Astrocyte of the spinal cord (primary cell): ENCODE measurements around the gene DLG5.

Source experiments
- DNase-seq: peaks from one replicate; pipeline ENCODE4 v3.0.0; 2011; ENCODE audit warnings: low read depth, low spot score
- H3K4me3 ChIP-seq: 2 replicates; pipeline ENCODE4 v1.5.1; 2011; ENCODE audit warnings: low read depth, mild to moderate bottlenecking, low read length, moderate library complexity
- in situ Hi-C: cut with HindIII; loops from 2 replicates; pipeline ENCODE4 v1.10.0; 2017; ENCODE audit warnings: low sequenced_read_pairs
- TF ChIP-seq, protein P1 (sequence below): IDR thresholded peaks from 2 replicates; pipeline ENCODE4 v1.5.1; 2012; ENCODE audit warnings: low read depth, mild to moderate bottlenecking, low read length, inconsistent platforms

DLG5 gene

DNA sequence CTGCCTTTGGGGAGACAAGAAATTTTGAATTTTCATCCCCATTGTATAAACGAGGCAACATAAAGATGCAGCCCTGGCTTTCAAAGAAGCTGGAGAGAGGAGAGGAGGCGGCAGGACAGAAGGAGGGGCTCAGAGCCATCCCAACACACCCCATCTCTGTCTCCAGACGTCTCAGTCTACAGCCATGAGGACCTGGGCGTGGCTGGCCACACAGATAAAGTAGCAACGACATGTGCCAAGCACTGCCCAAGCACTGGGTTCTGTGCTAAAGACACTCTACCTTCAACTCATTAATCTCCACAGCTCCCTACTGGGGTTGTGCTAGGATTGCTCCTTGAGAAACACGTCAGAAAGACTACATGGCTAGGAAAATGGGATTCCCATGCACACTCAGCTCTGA, 65.2 kb downstream of the DLG5 start:
- DNase-seq, result no peak
- in situ Hi-C loops, result no loop called here
- no peak overlapping the region for H3K4me3 ChIP-seq
- TF ChIP-seq, protein P1, sequence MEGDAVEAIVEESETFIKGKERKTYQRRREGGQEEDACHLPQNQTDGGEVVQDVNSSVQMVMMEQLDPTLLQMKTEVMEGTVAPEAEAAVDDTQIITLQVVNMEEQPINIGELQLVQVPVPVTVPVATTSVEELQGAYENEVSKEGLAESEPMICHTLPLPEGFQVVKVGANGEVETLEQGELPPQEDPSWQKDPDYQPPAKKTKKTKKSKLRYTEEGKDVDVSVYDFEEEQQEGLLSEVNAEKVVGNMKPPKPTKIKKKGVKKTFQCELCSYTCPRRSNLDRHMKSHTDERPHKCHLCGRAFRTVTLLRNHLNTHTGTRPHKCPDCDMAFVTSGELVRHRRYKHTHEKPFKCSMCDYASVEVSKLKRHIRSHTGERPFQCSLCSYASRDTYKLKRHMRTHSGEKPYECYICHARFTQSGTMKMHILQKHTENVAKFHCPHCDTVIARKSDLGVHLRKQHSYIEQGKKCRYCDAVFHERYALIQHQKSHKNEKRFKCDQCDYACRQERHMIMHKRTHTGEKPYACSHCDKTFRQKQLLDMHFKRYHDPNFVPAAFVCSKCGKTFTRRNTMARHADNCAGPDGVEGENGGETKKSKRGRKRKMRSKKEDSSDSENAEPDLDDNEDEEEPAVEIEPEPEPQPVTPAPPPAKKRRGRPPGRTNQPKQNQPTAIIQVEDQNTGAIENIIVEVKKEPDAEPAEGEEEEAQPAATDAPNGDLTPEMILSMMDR, result no peak

DNA sequence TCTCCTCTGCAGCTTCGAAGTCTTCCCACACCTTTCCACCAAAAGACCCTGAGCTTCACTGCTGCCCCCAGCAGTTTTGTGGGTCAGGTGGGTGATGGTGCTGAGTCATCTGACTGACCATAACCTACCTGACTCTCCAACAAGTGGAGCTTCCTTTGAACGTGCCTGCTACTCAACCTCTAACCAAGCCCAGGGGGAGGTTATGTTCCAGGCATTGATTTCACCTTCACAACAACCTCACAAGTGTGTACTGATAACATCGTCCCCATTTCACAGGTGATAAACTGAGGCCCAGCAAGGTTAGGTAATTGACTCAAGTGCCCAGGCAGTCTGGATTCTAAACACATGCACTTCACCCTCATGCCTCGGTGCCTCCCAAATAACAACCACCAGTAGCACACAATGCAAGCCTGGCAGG, 66.7 kb downstream of the DLG5 start:
- DNase-seq, result no peak
- in situ Hi-C loops, result no loop called here
- no peak overlapping the region for H3K4me3 ChIP-seq
- TF ChIP-seq, protein P1, result no peak

- DNase-seq, result no peak
- in situ Hi-C loops, result no loop called here
- TF ChIP-seq, protein P1, result no peak
- no peak overlapping the region for H3K4me3 ChIP-seq
These were observed 67.2 kb downstream of the DLG5 start for GRCh38 chr10:77859200-77859864.

- DNase-seq, result no peak
- in situ Hi-C loops, result no loop called here
These were observed 69.3 kb downstream of the DLG5 start for GRCh38 chr10:77857272-77857671.

DNA sequence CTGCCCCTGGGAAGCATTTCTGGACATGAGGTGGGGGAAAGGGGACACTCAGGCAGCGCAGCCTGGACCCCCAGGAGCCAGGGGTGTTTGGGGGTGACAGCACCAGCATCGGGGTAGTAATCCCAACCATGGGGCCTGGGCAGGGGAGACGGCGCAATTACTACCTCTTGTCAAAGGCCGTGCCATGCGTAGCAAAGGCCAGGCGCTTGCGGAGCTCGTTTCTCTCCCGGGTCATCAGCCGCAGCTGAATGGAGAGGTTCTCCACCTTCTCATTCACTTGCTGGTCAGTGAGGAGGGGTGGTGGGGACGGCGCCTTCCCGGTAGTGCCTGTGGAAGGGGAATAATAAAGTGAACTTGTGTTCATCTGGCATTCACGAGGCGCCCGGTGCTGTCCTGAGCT, 70.0 kb downstream of the DLG5 start:
- TF ChIP-seq, protein P1, result no peak
- in situ Hi-C loops, result no loop called here
- no peak for DNase-seq
- no peak overlapping the region for H3K4me3 ChIP-seq

More at GRCh38 chr10:77857272-77857671, 69.3 kb downstream of the DLG5 start:
- TF ChIP-seq, protein P1, result no peak
- no peak overlapping the region for H3K4me3 ChIP-seq

DNA sequence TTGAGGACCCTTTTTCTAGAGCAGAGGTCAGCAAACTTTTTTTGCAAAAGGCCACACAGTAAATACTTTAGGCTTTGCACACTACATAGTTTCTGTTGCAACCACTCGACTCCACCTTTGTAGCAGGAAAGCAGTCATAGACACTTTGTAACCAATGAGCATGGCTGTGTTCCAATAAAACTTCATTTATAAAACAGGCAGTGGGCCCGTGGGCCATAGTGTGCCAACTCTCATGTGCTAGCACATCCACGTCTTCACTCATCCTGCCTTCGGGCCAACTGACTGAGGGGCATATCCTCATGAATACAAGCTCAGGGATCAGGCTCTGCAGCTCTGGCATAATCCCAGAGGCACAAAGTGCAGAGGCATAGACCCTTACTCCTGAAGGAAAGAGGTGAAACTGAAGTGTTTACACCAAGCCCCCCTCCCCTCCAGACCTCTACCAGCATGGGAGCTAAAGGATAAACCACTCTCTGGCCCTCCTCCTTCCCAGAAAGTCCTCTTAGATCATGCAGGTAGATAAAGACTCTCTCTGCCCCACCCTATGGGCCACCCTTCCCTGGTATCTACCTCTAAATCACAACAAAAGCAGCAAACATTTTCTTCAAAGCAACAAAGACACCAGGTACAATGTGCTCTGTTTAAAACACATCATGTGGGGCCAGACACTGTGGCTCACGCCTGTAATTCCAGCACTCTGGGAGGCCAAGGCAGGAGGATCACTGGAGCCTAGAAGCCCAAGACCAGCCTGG, 71.0 kb downstream of the DLG5 start:
- TF ChIP-seq, protein P1, result no peak
- in situ Hi-C loops, result no loop called here
- no peak for DNase-seq
- H3K4me3 ChIP-seq, result no peak overlapping the region
